GM18517 (cell line): ENCODE data around the gene IBSP.

Experiments used
- ATAC-seq: cut with Tn5 transposase; IDR thresholded peaks from one replicate; pipeline ENCODE4 v1.9.1; 2021; ENCODE audit warnings: mild to moderate bottlenecking, moderate library complexity; ENCODE audit not compliant: unreplicated experiment

Gene IBSP, protein sequence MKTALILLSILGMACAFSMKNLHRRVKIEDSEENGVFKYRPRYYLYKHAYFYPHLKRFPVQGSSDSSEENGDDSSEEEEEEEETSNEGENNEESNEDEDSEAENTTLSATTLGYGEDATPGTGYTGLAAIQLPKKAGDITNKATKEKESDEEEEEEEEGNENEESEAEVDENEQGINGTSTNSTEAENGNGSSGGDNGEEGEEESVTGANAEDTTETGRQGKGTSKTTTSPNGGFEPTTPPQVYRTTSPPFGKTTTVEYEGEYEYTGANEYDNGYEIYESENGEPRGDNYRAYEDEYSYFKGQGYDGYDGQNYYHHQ

GRCh38 chr4:87799301-87800113 lies at the start of gene IBSP:
IBSP (plus strand) TSS chr4:87799554; CDS start chr4:87802362, 2,808 bp downstream.
- ATAC-seq = no peak

DNA sequence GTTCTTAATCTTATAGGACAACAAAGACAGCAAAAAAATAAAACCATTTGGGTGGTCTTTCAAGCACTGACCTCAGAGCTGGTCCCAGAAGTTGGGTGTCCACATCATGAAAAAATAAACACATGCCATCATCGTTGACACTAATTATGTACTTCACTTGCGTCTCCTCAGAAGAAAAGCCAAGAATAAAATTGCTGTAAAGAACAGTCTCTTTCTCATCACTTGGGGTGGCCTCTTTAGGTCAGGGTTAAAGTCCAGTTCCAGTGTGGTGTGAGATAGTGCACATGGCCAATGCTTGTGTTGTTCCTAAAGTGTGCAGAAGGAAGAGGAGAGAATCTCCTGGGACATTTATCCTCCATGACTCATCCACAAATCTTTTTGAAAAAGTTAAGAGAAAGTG lies 49.5 kb upstream of the IBSP start:
- ATAC-seq = no peak

GRCh38 chr4:87758270-87758669 lies 41.1 kb upstream of the IBSP start:
- ATAC-seq = no peak

GRCh38 chr4:87762311-87762710 lies 37.0 kb upstream of the IBSP start:
- no peak for ATAC-seq

GRCh38 chr4:87781569-87781968 lies 17.8 kb upstream of the IBSP start:
- no peak for ATAC-seq

DNA sequence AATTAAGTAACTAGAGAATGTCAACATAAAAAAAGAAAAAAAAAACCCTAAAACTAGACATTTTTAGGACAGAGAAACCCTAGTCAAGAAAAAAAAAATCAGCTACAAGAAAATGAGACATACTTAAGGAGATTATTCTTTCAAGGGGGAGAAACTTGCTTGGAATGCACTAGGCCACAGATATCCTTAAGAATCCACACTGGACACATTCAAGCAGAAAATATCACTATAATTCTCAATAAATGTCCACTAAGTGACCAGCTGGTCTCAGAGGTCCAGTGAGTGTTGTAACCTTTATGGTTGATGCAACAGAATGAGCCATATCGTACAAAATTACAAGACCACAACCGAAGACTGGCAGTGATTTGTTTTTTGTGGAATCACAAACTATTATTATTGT lies 15.6 kb upstream of the IBSP start:
- no peak for ATAC-seq

DNA sequence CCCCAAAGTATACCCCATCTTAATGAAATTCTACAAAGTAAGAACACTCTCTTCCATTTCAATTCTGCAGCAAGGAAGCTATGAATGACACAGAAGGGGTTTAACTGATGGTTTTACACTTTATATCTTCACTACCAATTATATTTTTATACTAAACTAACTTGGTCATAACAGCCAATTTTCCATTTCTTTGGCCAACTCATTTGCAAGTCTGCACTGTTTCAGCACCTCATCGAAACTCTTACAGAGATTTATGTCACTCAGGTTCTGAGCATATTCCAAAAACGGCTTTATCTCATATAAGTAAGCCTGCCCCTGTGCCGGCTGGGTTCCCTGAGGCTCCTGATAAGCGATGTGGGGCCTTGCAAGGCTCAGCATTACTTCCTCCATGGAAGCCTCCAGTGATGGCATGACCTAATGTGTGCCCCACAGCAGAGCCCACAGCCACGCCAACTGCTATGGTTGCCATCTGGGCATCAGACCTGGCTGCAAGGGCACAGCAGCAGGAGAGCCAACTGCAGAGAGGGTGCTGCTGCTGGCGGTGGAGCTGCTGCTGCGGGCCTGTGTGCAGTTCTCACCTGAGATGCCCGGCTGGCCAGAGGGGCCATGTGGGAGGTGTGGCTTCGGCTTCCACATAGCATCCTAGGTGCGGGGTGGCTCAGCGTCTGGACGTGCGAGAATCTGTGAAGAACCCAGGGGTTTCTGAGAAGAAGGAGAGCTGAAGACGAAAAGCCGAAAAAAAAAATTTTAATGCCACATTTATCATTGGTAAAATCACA lies 13.4 kb upstream of the IBSP start:
- ATAC-seq = no peak

DNA sequence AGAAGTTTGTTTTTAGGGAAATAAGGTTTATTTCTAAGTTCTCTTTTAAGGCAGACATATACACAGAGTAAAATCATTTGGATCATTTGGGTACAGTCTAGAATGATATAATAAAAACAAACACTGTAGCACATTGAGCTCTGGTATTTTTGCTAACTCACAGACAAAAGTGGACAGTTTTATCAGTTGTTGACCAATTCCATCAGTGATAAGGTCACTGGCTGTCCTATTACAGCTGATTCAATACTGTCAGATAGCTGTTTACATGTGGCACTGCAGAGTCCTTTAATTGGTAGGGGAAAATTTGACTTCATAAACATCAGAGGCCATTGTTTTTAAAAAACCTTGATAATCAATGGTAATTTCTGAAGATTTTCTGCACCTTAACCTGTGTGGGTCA lies 3.5 kb downstream of the IBSP start:
- ATAC-seq = no peak

- no peak for ATAC-seq
Observed at GRCh38 chr4:87803421-87803820, 4.1 kb downstream of the IBSP start.

DNA sequence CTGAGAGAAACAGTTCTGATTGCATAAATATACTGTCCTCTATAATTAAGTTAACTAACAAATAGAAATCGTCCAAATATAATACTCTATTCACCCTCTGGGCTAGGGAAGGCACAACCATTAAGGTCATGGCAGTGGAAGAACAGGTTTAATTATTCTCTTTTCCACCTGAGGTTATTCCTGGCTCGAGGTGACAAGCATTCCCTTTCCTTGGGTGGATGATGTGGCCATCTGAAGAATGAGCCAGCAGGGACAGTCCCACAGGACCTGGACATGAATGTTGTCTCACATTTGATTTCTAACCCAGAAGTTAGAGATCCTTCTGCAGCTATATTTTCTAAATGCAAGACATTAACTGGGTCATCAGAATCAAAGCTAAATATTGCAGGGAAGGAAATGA lies 5.5 kb downstream of the IBSP start:
- no peak for ATAC-seq

GRCh38 chr4:87805971-87806370 lies 6.6 kb downstream of the IBSP start:
- no peak for ATAC-seq

GRCh38 chr4:87806520-87806919 lies 7.2 kb downstream of the IBSP start:
- ATAC-seq = no peak

DNA sequence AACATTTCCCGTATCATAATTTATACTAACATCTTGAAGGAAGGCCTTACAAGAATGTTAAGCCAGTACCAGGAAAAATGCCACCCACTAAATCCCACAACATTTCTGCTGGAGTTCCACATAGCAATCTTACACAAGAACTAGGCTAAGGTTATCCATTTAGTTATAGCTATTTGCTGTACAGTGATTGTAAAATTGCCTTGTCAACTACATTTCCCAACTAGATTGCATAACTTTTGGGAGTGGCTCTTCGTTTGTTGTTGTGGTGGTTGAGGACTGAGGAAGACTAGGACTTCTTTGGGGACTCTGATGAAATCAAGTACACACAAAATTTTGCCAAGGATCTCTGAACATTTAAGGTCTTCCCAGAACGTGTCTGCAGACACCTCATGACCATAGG lies 8.0 kb downstream of the IBSP start:
- ATAC-seq = no peak

- no peak for ATAC-seq
Observed at GRCh38 chr4:87811977-87812376, 12.6 kb downstream of the IBSP start.

GRCh38 chr4:87819281-87819919 lies 20.0 kb downstream of the IBSP start:
- no peak for ATAC-seq

GRCh38 chr4:87823200-87823599 lies 23.8 kb downstream of the IBSP start:
- ATAC-seq = no peak

- ATAC-seq = no peak
Observed at GRCh38 chr4:87823724-87824123, 24.4 kb downstream of the IBSP start.

DNA sequence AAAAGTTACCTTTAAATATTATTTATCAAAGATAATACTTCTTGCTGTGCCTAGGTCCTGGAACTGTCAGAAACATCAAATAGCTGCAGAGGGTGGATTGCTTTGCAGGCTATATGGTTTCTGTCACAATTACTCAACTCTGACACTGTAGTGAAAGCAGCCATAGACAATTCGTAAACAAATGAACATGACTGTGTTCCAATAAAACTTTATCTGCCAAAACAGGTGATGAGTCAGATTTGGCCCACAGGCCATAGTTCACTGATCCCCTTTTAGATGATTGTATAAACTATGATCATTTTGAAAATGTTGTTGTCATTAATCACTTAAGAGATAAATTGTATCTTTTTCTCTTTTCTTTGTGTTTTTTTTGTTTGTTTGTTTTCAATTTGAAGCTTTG lies 25.0 kb downstream of the IBSP start:
- no peak for ATAC-seq

- no peak for ATAC-seq
Observed at GRCh38 chr4:87832669-87833068, 33.3 kb downstream of the IBSP start, which contains the start of gene MEPE. MEPE (plus strand) TSS chr4:87832969; CDS start chr4:87834715, 1,746 bp downstream.

- ATAC-seq = no peak
Observed at GRCh38 chr4:87834401-87834800, 35.0 kb downstream of the IBSP start.

- no peak for ATAC-seq
Observed at GRCh38 chr4:87835197-87835596, 35.8 kb downstream of the IBSP start.
